GM12892 (cell line): ENCODE measurements around the gene ABCC4.

Experiments used
- POLR2A ChIP-seq: IDR thresholded peaks from 2 replicates; pipeline ENCODE4 v1.6.1; 2011; ENCODE audit warnings: low read depth, low read length, control low read depth
- POLR2AphosphoS5 ChIP-seq: IDR thresholded peaks from 2 replicates; pipeline ENCODE4 v1.6.1; 2011; ENCODE audit warnings: low read depth, low read length, control low read depth
- TAF1 ChIP-seq: IDR thresholded peaks from 2 replicates; pipeline ENCODE4 v1.6.1; 2011; ENCODE audit warnings: low read depth, mild to moderate bottlenecking, control low read depth, low read length, borderline replicate concordance

DNA sequence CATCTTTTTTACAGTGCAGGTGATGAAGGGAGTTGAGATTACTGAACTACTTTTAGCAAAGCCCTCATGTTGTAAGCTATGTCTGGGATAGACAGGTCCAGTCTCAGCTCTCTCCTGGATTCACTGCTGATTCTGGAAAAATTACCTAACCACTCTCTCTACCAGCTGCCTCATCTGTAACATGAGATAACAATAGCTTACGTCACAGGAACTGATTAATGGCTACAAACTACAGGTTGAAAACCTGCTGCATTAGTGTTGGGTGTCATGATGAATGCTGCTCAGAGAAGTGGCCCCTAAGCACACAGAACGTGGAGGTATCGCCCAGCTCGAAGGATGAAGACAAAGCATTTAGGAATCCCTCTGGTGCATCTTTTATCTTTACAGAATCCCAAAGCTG, 277.8 kb downstream of the ABCC4 start:
- TF ChIP-seq POLR2AphosphoS5 (no peak), POLR2A (no peak), TAF1 (no peak)
